BJ (cell line): ENCODE results near the gene ERG. TPM values are rescaled to one million over a fixed set of nuclear protein-coding genes. Genes with fewer than 3 reads are reported as not detected.

Experiments
- CTCF ChIA-PET: fragments of 350-600 bp; formaldehyde crosslinking; extraction: SDS; loops from one replicate; lab custom pipeline; 2021; ENCODE audit warnings: antibody characterized with exemption, inconsistent platforms; lab: Yijun Ruan, JAX
- POLR2A ChIA-PET: fragments of 300-600 bp; sonication (Branson Sonifier 250); formaldehyde crosslinking; extraction: SDS; loops from one replicate; lab custom pipeline; 2021; ENCODE audit warnings: antibody characterized with exemption; lab: Charles Lee
- DNase-seq: peaks from one replicate; pipeline ENCODE4 v3.0.0-alpha.2; 2011; ENCODE audit warnings: low read depth
- H3K27me3 ChIP-seq: 2 replicates; pipeline ENCODE4 v1.6.0; 2011; ENCODE audit warnings: low read length; ENCODE audit not compliant: control insufficient read depth, insufficient read depth
- H3K36me3 ChIP-seq: 2 replicates; pipeline ENCODE4 v1.5.1; 2011; ENCODE audit warnings: low read length; ENCODE audit not compliant: control insufficient read depth, insufficient read depth
- H3K4me3 ChIP-seq: 2 replicates; pipeline ENCODE4 v1.5.1; 2011; ENCODE audit warnings: low read depth, mild to moderate bottlenecking, control low read depth, low read length
- CTCF ChIP-seq: IDR thresholded peaks from 2 replicates; pipeline ENCODE4 v1.5.1; 2011; ENCODE audit warnings: low read depth, mild to moderate bottlenecking, control low read depth, inconsistent platforms, low read length, moderate library complexity; ENCODE audit not compliant: insufficient read depth
- polyA plus RNA-seq: library from polyadenylated mRNA; depleted of rRNA; stranded (reverse); fragments of >200 nt; gene quantifications from 2 replicates; pipeline ENCODE4 v1.2.3, GENCODE V29; 2011

The ERG gene
- polyA plus RNA-seq, 1 experiment: not detected

- H3K36me3 ChIP-seq: no peaks in the 10 kb centered on the region
- no peak for DNase-seq
- no peak for TF ChIP-seq CTCF
- H3K4me3 ChIP-seq: no peak overlapping the region
- ChIA-PET POLR2A (no interaction called here), CTCF (interaction anchor here (1.0 kb wide), 1 partner anchor 11 kb away, joined by 3 read pairs; no protein-coding TSS in a partner anchor)
- H3K27me3 ChIP-seq: no peaks in the 10 kb centered on the region
These were observed 12.1 kb downstream of the ERG start for GRCh38 chr21:38486221-38486620.

GRCh38 chr21:38479641-38480525, 18.4 kb downstream of the ERG start:
- ChIA-PET CTCF (no interaction called here), POLR2A (no interaction called here)
- no peak for TF ChIP-seq CTCF
- H3K4me3 ChIP-seq: no peak overlapping the region
- no peak for DNase-seq
- H3K36me3 ChIP-seq: no peaks in the 10 kb centered on the region
- H3K27me3 ChIP-seq: peaks cover 1% of the 10 kb centered on the region

GRCh38 chr21:38478782-38479181, 19.5 kb downstream of the ERG start:
- ChIA-PET CTCF (no interaction called here), POLR2A (no interaction called here)
- H3K36me3 ChIP-seq: no peaks in the 10 kb centered on the region
- H3K4me3 ChIP-seq: no peak overlapping the region
- DNase-seq: no peak
- H3K27me3 ChIP-seq: peaks cover 1% of the 10 kb centered on the region
- no peak for TF ChIP-seq CTCF

- TF ChIP-seq CTCF: no peak
- POLR2A ChIA-PET: no interaction called here
- H3K27me3 ChIP-seq: peaks cover 1% of the 10 kb centered on the region
- no peaks in the 10 kb centered on the region for H3K36me3 ChIP-seq
- CTCF ChIA-PET: no interaction called here
- H3K4me3 ChIP-seq: no peak overlapping the region
- DNase-seq: no peak
These were observed 21.1 kb downstream of the ERG start for GRCh38 chr21:38477226-38477625.

- POLR2A ChIA-PET: no interaction called here
- peaks cover 1% of the 10 kb centered on the region for H3K27me3 ChIP-seq
- DNase-seq: no peak
These were observed 21.9 kb downstream of the ERG start for GRCh38 chr21:38476385-38476784.

More at GRCh38 chr21:38476385-38476784, 21.9 kb downstream of the ERG start:
- Histone ChIP-seq H3K4me3 (no peak overlapping the region), H3K36me3 (no peaks in the 10 kb centered on the region)
- CTCF ChIA-PET: no interaction called here
- no peak for TF ChIP-seq CTCF
